SK-N-SH treated with all-trans-retinoic acid at 6 μM for 48 hours (cell line): Measurements from ENCODE around the gene ASCL1.

Experiments used
- ATAC-seq: fragments of 200-7000 bp; cut with Tn5 transposase; 3 replicates; pipeline ENCODE4 v1.9.1; 2020; ENCODE audit warnings: mild to moderate bottlenecking, moderate library complexity
- ARNTL ChIP-seq: fragments of 450-650 bp; formaldehyde crosslinking; IDR thresholded peaks from 2 replicates; pipeline ENCODE4 v1.5.0; 2020; ENCODE audit warnings: low read depth, mild to moderate bottlenecking, moderate library complexity, borderline replicate concordance
- BACH2 ChIP-seq: fragments of 250-450 bp; sonication (Bioruptor Pico); IDR thresholded peaks from 2 replicates; pipeline ENCODE4 v1.9.0; 2021; ENCODE audit warnings: mild to moderate bottlenecking, borderline replicate concordance
- CREB5 ChIP-seq: fragments of 250-450 bp; sonication (Bioruptor Pico); IDR thresholded peaks from 2 replicates; pipeline ENCODE4 v1.5.1; 2020; ENCODE audit warnings: low read depth, mild to moderate bottlenecking, moderate library complexity
- CSDC2 ChIP-seq: fragments of 250-450 bp; sonication (Bioruptor Pico); IDR thresholded peaks from 2 replicates; pipeline ENCODE4 v1.5.0; 2020; ENCODE audit warnings: mild to moderate bottlenecking, moderate library complexity
- CSRNP3 ChIP-seq: fragments of 250-450 bp; sonication (Bioruptor Pico); IDR thresholded peaks from 2 replicates; pipeline ENCODE4 v1.5.1; 2021; ENCODE audit warnings: mild to moderate bottlenecking, moderate library complexity
- ESRRG ChIP-seq: fragments of 250-450 bp; sonication (Bioruptor Pico); IDR thresholded peaks from 2 replicates; pipeline ENCODE4 v1.6.1; 2021; ENCODE audit warnings: mild to moderate bottlenecking
- GLIS3 ChIP-seq: fragments of 250-450 bp; sonication (Bioruptor Pico); IDR thresholded peaks from 2 replicates; pipeline ENCODE4 v1.5.0; 2020; ENCODE audit warnings: mild to moderate bottlenecking, moderate library complexity
- OSR1 ChIP-seq: fragments of 250-450 bp; sonication (Bioruptor Pico); IDR thresholded peaks from 2 replicates; pipeline ENCODE4 v1.8.0; 2022; ENCODE audit warnings: moderate library complexity, mild to moderate bottlenecking, inconsistent platforms
- PATZ1 ChIP-seq: fragments of 250-450 bp; sonication (Bioruptor Pico); IDR thresholded peaks from 2 replicates; pipeline ENCODE4 v1.8.0; 2020; ENCODE audit warnings: mild to moderate bottlenecking, moderate library complexity, borderline replicate concordance
- POU6F1 ChIP-seq: fragments of 250-450 bp; sonication (Bioruptor Pico); IDR thresholded peaks from 2 replicates; pipeline ENCODE4 v1.8.0; 2021; ENCODE audit warnings: low read depth, mild to moderate bottlenecking, moderate library complexity, borderline replicate concordance
- PPARA ChIP-seq: fragments of 250-450 bp; sonication (Bioruptor Pico); IDR thresholded peaks from 2 replicates; pipeline ENCODE4 v1.5.0; 2020; ENCODE audit warnings: mild to moderate bottlenecking, borderline replicate concordance
- RARB ChIP-seq: fragments of 250-450 bp; sonication (Bioruptor Pico); IDR thresholded peaks from 2 replicates; pipeline ENCODE4 v1.8.0; 2021; ENCODE audit warnings: mild to moderate bottlenecking, moderate library complexity
- SNAI2 ChIP-seq: fragments of 250-450 bp; sonication (Bioruptor Pico); IDR thresholded peaks from 2 replicates; pipeline ENCODE4 v1.5.0; 2020; ENCODE audit warnings: mild to moderate bottlenecking, moderate library complexity
- TCF4 ChIP-seq: fragments of 250-450 bp; sonication (Bioruptor Pico); IDR thresholded peaks from 2 replicates; pipeline ENCODE4 v1.8.0; 2021; ENCODE audit warnings: mild to moderate bottlenecking, moderate library complexity, borderline replicate concordance
- TOX ChIP-seq: fragments of 250-450 bp; sonication (Bioruptor Pico); IDR thresholded peaks from 2 replicates; pipeline ENCODE4 v1.8.0; 2021; ENCODE audit warnings: mild to moderate bottlenecking, moderate library complexity, borderline replicate concordance
- TSHZ2 ChIP-seq: fragments of 250-450 bp; sonication (Bioruptor Pico); IDR thresholded peaks from 2 replicates; pipeline ENCODE4 v1.5.0; 2020; ENCODE audit warnings: mild to moderate bottlenecking, moderate library complexity
- ZC3H10 ChIP-seq: fragments of 250-450 bp; sonication (Bioruptor Pico); IDR thresholded peaks from 2 replicates; pipeline ENCODE4 v1.5.1; 2021; ENCODE audit warnings: mild to moderate bottlenecking, moderate library complexity
- ZFP3 ChIP-seq: fragments of 250-450 bp; sonication (Bioruptor Pico); IDR thresholded peaks from 2 replicates; pipeline ENCODE4 v1.5.0; 2020; ENCODE audit warnings: mild to moderate bottlenecking, moderate library complexity
- ZFP30 ChIP-seq: fragments of 450-650 bp; formaldehyde crosslinking; IDR thresholded peaks from 2 replicates; pipeline ENCODE4 v1.5.0; 2022; ENCODE audit warnings: mild to moderate bottlenecking, moderate library complexity
- ZNF565 ChIP-seq: fragments of 450-650 bp; formaldehyde crosslinking; conservative IDR thresholded peaks from 2 replicates; pipeline ENCODE4 v1.5.0; 2020; ENCODE audit warnings: low read depth, mild to moderate bottlenecking, moderate library complexity
- ZNF70 ChIP-seq: fragments of 450-650 bp; formaldehyde crosslinking; IDR thresholded peaks from 2 replicates; pipeline ENCODE4 v1.5.0; 2020; ENCODE audit warnings: mild to moderate bottlenecking, moderate library complexity

Gene ASCL1

GRCh38 chr12:102992720-102993119 lies 35.2 kb downstream of the ASCL1 start:
- TF ChIP-seq ZFP30 (CRISPR knock-in tag) = no peak
- TF ChIP-seq OSR1 (CRISPR knock-in tag) = no peak
- no peak for TF ChIP-seq GLIS3 (CRISPR knock-in tag)
- no peak for TF ChIP-seq TCF4 (CRISPR knock-in tag)
- no peak for TF ChIP-seq CREB5 (CRISPR knock-in tag)
- no peak for TF ChIP-seq CSDC2 (CRISPR knock-in tag)
- TF ChIP-seq ZFP3 (CRISPR knock-in tag) = no peak
- no peak for TF ChIP-seq ESRRG
- no peak for TF ChIP-seq PPARA (CRISPR knock-in tag)
- no peak for TF ChIP-seq ARNTL (CRISPR knock-in tag)
- no peak for TF ChIP-seq POU6F1 (CRISPR knock-in tag)
- TF ChIP-seq ZC3H10 (CRISPR knock-in tag) = no peak
- TF ChIP-seq ZNF565 = no peak
- TF ChIP-seq CSRNP3 = no peak
- TF ChIP-seq PATZ1 (CRISPR knock-in tag) = no peak
- TF ChIP-seq BACH2 (CRISPR knock-in tag) = no peak
- TF ChIP-seq TOX (CRISPR knock-in tag) = no peak
- no peak for TF ChIP-seq RARB (CRISPR knock-in tag)
- ATAC-seq = no peak

- TF ChIP-seq ZNF565 = no peak
- TF ChIP-seq ZNF70 = no peak
- TF ChIP-seq CSRNP3 = no peak
- no peak for TF ChIP-seq BACH2 (CRISPR knock-in tag)
- TF ChIP-seq CREB5 (CRISPR knock-in tag) = no peak
- no peak for TF ChIP-seq SNAI2 (CRISPR knock-in tag)
- TF ChIP-seq GLIS3 (CRISPR knock-in tag) = no peak
- TF ChIP-seq ZFP30 (CRISPR knock-in tag) = no peak
- no peak for TF ChIP-seq PPARA (CRISPR knock-in tag)
- no peak for TF ChIP-seq CSDC2 (CRISPR knock-in tag)
- no peak for TF ChIP-seq TCF4 (CRISPR knock-in tag)
- no peak for TF ChIP-seq TOX (CRISPR knock-in tag)
- TF ChIP-seq TSHZ2 (CRISPR knock-in tag) = no peak
- TF ChIP-seq ESRRG = no peak
- TF ChIP-seq POU6F1 (CRISPR knock-in tag) = no peak
- TF ChIP-seq ARNTL (CRISPR knock-in tag) = no peak
- TF ChIP-seq, all 23 proteins: peak for 0
- no peak for ATAC-seq
These were observed 36.1 kb downstream of the ASCL1 start for GRCh38 chr12:102993537-102993936.
